Testis (tissue), 2 donors: ENCODE results near the gene CCBE1.

Experiments used
- CTCF ChIP-seq, 3 experiments: fragments of 450-650 bp in 2 of 3; fragments of 200-600 bp in 1 of 3; sonication (generic) in 1 of 3; IDR thresholded peaks; one replicate each; pipeline ENCODE4 v1.5.1; 2016 to 2019; ENCODE audit warnings: antibody characterized with exemption in 3 of 3, mild to moderate bottlenecking in 2 of 3, moderate library complexity in 1 of 3
- POLR2A ChIP-seq: fragments of 450-650 bp; IDR thresholded peaks from one replicate; pipeline ENCODE4 v1.6.1; 2017; ENCODE audit warnings: antibody characterized with exemption, mild to moderate bottlenecking, moderate library complexity

- no peak for TF ChIP-seq CTCF (IDR thresholded peaks at IDR 0.05)
- no peak for TF ChIP-seq POLR2A
Observed at GRCh38 chr18:59717291-59717690, 20.1 kb upstream of the CCBE1 start.
